Measurements from ENCODE around the gene UMOD.

- TF ChIP-seq CTCF (IDR thresholded peaks at IDR 0.05) (no peak), POLR2A (IDR thresholded peaks at IDR 0.05) (no peak)
Measured at GRCh38 chr16:20327444-20328041, 25.0 kb downstream of the UMOD start, which contains the start of gene GP2.
